WERI-Rb-1 (cell line): ENCODE results near the gene ANKH.

Experiments used
- DNase-seq: peaks from one replicate; pipeline ENCODE4 v3.0.0-alpha.2; 2020
- H3K27ac ChIP-seq: fragments of 250-450 bp; sonication (Bioruptor Pico); 2 replicates; pipeline ENCODE4 v1.5.1; 2020; ENCODE audit warnings: mild to moderate bottlenecking, moderate library complexity
- H3K27me3 ChIP-seq: fragments of 250-450 bp; sonication (Bioruptor Pico); 2 replicates; pipeline ENCODE4 v1.5.1; 2021; ENCODE audit warnings: mild to moderate bottlenecking, low read depth, moderate library complexity; ENCODE audit not compliant: insufficient read depth, severe bottlenecking
- H3K36me3 ChIP-seq: fragments of 250-450 bp; sonication (Bioruptor Pico); 2 replicates; pipeline ENCODE4 v1.5.1; 2020; ENCODE audit warnings: mild to moderate bottlenecking, moderate library complexity
- H3K4me3 ChIP-seq: 2 replicates; pipeline ENCODE4 v1.5.1; 2011; ENCODE audit warnings: low read depth, mild to moderate bottlenecking, control low read depth, low read length
- H3K9me3 ChIP-seq: fragments of 250-450 bp; sonication (Bioruptor Pico); 2 replicates; pipeline ENCODE4 v1.5.1; 2021; ENCODE audit warnings: mild to moderate bottlenecking, moderate library complexity; ENCODE audit not compliant: severe bottlenecking
- TF ChIP-seq, protein P1 (sequence below): IDR thresholded peaks from 2 replicates; pipeline ENCODE4 v1.5.1; 2011; ENCODE audit warnings: low read depth, mild to moderate bottlenecking, control low read depth, inconsistent platforms, low read length

Gene ANKH

DNA sequence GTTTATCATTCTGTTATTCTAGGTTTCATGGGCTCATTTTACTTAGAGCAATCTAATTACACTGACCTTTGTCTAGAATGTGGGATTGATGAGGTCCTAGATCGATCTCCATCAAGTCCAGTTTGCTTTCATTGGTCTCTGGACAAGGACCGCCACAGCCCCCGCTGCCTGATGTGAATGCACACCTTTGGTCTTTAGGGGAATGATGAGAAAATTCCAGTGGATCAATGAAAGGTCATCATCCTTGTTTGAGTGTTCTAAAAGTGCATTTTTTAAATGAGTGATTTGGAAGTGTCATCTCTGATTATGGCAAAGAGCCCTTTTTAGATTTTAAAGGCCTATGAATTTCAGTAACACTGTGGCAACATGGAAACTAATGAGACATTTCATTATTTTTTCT is 2.2 kb upstream of the ANKH start:
- no peak overlapping the region for H3K27ac ChIP-seq
- TF ChIP-seq, protein P1, sequence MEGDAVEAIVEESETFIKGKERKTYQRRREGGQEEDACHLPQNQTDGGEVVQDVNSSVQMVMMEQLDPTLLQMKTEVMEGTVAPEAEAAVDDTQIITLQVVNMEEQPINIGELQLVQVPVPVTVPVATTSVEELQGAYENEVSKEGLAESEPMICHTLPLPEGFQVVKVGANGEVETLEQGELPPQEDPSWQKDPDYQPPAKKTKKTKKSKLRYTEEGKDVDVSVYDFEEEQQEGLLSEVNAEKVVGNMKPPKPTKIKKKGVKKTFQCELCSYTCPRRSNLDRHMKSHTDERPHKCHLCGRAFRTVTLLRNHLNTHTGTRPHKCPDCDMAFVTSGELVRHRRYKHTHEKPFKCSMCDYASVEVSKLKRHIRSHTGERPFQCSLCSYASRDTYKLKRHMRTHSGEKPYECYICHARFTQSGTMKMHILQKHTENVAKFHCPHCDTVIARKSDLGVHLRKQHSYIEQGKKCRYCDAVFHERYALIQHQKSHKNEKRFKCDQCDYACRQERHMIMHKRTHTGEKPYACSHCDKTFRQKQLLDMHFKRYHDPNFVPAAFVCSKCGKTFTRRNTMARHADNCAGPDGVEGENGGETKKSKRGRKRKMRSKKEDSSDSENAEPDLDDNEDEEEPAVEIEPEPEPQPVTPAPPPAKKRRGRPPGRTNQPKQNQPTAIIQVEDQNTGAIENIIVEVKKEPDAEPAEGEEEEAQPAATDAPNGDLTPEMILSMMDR = no peak
- DNase-seq = no peak
- no peak overlapping the region for H3K4me3 ChIP-seq
- H3K27me3 ChIP-seq = no peaks in the 10 kb centered on the region
- no peaks in the 10 kb centered on the region for H3K9me3 ChIP-seq
- H3K36me3 ChIP-seq = no peaks in the 10 kb centered on the region

DNA sequence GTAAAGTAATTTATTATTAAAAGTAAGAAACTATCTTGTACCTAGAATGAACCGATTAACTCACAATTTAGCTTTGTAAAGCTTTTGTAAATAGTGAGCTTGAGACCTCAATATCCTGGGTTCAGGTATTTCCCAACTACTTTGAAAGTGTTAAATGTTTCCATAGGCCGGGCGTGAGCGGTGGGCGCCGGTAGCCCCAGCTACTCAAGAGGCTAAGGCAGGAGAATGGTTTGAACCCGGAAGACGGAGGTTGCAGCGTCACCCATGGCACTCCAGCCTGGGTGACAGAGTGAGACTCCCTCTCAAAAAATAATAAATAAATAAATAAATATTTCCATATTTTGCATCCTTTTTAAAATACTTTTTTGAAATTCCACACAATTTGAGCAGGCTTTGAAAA is 1.5 kb upstream of the ANKH start:
- Histone ChIP-seq H3K27me3 (no peaks in the 10 kb centered on the region), H3K9me3 (no peaks in the 10 kb centered on the region), H3K4me3 (no peak overlapping the region; the same call in 1 of the 2 replicates), H3K36me3 (no peaks in the 10 kb centered on the region), H3K27ac (no peak overlapping the region)
- TF ChIP-seq, protein P1 = no peak
- DNase-seq = no peak

DNA sequence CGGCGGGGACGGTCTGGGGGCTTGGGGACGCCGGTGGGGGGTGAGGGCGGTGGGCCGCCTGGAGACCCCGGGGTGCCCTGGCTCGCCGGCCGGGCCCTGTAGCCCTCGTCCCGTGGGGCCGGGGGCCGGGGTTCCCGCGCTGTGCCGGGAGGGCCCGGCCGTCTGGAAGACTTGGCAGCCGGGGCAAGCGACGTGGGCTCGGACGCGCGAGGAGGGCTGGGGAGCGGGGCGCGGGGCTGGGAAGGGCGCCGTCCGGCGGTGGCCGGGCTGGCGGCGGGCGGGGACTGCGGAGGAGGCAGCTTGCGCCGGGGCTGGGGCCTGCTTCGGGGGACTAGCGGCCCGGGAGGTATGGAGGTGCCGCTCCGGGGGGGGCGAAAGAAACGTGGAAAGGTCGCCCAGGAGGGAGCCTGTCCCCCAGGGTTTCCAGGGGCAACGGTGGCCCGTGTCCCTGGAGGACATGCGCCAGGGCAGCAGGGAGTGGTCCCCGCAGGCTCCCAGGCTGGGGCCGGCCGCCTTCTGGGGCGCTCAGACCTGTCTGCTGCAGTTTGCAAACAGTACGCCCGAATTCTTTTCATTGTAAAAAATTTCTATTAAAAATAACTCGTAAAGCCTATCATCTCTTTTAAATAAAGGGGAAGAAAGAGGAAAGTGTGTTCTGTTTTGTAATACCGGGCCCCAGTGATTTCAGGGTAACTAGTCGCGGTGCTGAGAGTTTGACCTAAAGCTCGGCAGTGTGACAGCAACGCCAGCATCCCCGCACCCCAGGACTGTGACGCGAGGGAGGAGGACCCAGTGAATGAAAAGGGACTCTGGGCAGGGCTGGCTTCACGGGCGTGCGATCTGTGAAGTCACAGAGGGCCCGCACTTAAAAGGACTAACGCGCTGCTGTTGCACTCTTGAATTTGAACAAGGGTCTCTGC is 752 bp upstream of the ANKH start:
- TF ChIP-seq, protein P1 = peak; percentile 29; the same call in 1 of the 2 replicates
- H3K9me3 ChIP-seq = no peaks in the 10 kb centered on the region
- no peaks in the 10 kb centered on the region for H3K36me3 ChIP-seq
- peak; percentile 81 for DNase-seq
- peak overlapping the region; percentile 83 for H3K4me3 ChIP-seq
- peak overlapping the region; percentile 87 for H3K27ac ChIP-seq
- no peaks in the 10 kb centered on the region for H3K27me3 ChIP-seq

- peak overlapping the region; percentile 77 for H3K27ac ChIP-seq
- H3K9me3 ChIP-seq = no peaks in the 10 kb centered on the region
- peak; percentile 35 for DNase-seq
- H3K4me3 ChIP-seq = peak overlapping the region; percentile 92
- TF ChIP-seq, protein P1 = 0 out of 2 replicates have a peak, but pooled peaks have one; percentile 22
- H3K36me3 ChIP-seq = no peaks in the 10 kb centered on the region
- H3K27me3 ChIP-seq = no peaks in the 10 kb centered on the region
Observed at GRCh38 chr5:14870337-14871213, 1.0 kb downstream of the ANKH start.

GRCh38 chr5:14869668-14870164 is 1.9 kb downstream of the ANKH start:
- DNase-seq = no peak
- H3K9me3 ChIP-seq = no peaks in the 10 kb centered on the region
- TF ChIP-seq, protein P1 = no peak
- H3K4me3 ChIP-seq = peak overlapping the region; percentile 92
- no peaks in the 10 kb centered on the region for H3K27me3 ChIP-seq
- no peaks in the 10 kb centered on the region for H3K36me3 ChIP-seq
- H3K27ac ChIP-seq = peak overlapping the region; percentile 53
